Measurements from ENCODE around the gene RAB15. TPM values are rescaled to one million over a fixed set of nuclear protein-coding genes. Genes with fewer than 3 reads are reported as not detected.

The RAB15 gene
- total RNA-seq, 4 donors from 2014 or later = 9.6 to 17.0 (median 15.1) TPM

GRCh38 chr14:64965356-64966000 is 6.7 kb downstream of the RAB15 start:
- Histone ChIP-seq H3K4me1 (peaks cover 33% of the 10 kb centered on the region), H3K27me3 (no peaks in the 10 kb centered on the region), H3K36me3 (no peaks in the 10 kb centered on the region), H3K4me3 (no peak overlapping the region), H3K9me3 (no peaks in the 10 kb centered on the region), H3K27ac (no peak overlapping the region)
- DNase-seq (ENCODE audit: low spot score in 2 of 2) = no peak
- no peak for TF ChIP-seq POLR2A (IDR thresholded peaks at IDR 0.05)
- TF ChIP-seq, protein P1, sequence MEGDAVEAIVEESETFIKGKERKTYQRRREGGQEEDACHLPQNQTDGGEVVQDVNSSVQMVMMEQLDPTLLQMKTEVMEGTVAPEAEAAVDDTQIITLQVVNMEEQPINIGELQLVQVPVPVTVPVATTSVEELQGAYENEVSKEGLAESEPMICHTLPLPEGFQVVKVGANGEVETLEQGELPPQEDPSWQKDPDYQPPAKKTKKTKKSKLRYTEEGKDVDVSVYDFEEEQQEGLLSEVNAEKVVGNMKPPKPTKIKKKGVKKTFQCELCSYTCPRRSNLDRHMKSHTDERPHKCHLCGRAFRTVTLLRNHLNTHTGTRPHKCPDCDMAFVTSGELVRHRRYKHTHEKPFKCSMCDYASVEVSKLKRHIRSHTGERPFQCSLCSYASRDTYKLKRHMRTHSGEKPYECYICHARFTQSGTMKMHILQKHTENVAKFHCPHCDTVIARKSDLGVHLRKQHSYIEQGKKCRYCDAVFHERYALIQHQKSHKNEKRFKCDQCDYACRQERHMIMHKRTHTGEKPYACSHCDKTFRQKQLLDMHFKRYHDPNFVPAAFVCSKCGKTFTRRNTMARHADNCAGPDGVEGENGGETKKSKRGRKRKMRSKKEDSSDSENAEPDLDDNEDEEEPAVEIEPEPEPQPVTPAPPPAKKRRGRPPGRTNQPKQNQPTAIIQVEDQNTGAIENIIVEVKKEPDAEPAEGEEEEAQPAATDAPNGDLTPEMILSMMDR (IDR thresholded peaks at IDR 0.05) = no peak
- 75% methylated on average over 15 of the region's 15 CpGs for WGBS

DNA sequence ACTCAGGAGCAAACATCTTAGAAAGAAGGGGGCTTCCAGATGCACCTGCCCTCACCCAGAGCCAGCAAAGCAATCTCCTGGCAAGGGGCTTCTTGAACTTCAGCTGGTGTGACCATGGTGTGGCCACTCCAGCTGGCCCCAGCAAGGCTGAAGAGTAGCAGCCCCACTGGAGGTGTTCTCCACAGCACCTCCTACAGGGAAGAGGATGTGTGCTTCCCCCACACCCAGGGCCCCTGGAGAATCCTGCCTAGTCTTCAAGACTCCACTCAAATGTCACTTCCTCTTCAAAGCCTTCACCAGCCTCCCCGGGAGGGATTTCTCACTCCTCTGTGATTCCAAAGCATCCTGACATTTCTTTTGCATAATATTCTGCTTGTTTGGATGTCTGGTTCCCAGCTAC is 8.5 kb downstream of the RAB15 start:
- Histone ChIP-seq H3K4me1 (peaks cover 46% of the 10 kb centered on the region), H3K9me3 (no peaks in the 10 kb centered on the region), H3K4me3 (no peak overlapping the region), H3K27me3 (no peaks in the 10 kb centered on the region), H3K36me3 (no peaks in the 10 kb centered on the region), H3K27ac (no peak overlapping the region)
- WGBS = 75% methylated on average over 1 of the region's 1 CpG
- no peak for DNase-seq (ENCODE audit: low spot score in 2 of 2)
- TF ChIP-seq, protein P1 (IDR thresholded peaks at IDR 0.05) = no peak

- Histone ChIP-seq H3K27me3 (no peaks in the 10 kb centered on the region), H3K9me3 (no peaks in the 10 kb centered on the region), H3K4me3 (no peak overlapping the region), H3K27ac (no peak overlapping the region), H3K4me1 (peaks cover 52% of the 10 kb centered on the region), H3K36me3 (no peaks in the 10 kb centered on the region)
- no peak for DNase-seq (ENCODE audit: low spot score in 2 of 2)
- WGBS = 34% methylated on average over 5 of the region's 5 CpGs
- no peak for TF ChIP-seq EP300 (IDR thresholded peaks at IDR 0.05)
- TF ChIP-seq, protein P1 (IDR thresholded peaks at IDR 0.05) = no peak
- TF ChIP-seq POLR2A (IDR thresholded peaks at IDR 0.05) = no peak
- no peak for TF ChIP-seq POLR2AphosphoS5 (IDR thresholded peaks at IDR 0.05)
Observed at GRCh38 chr14:64960762-64961276, 11.3 kb downstream of the RAB15 start.

GRCh38 chr14:64958743-64959142 is 13.4 kb downstream of the RAB15 start:
- Histone ChIP-seq H3K27me3 (no peaks in the 10 kb centered on the region), H3K4me1 (peaks cover 51% of the 10 kb centered on the region), H3K4me3 (no peak overlapping the region), H3K27ac (peak overlapping the region; percentile 10), H3K9me3 (no peaks in the 10 kb centered on the region), H3K36me3 (no peaks in the 10 kb centered on the region)
- TF ChIP-seq POLR2A (IDR thresholded peaks at IDR 0.05) = no peak
- TF ChIP-seq, protein P1 (IDR thresholded peaks at IDR 0.05) = no peak
- no peak for TF ChIP-seq EP300 (IDR thresholded peaks at IDR 0.05)
- TF ChIP-seq POLR2AphosphoS5 (IDR thresholded peaks at IDR 0.05) = no peak
- WGBS = 71% methylated on average over 4 of the region's 5 CpGs
- DNase-seq (ENCODE audit: low spot score in 2 of 2) = no peak

- WGBS = 100% methylated on average over 2 of the region's 2 CpGs
Observed at GRCh38 chr14:64958201-64958600, 13.9 kb downstream of the RAB15 start.

More at GRCh38 chr14:64958201-64958600, 13.9 kb downstream of the RAB15 start:
- TF ChIP-seq POLR2AphosphoS5 (IDR thresholded peaks at IDR 0.05) = no peak
- TF ChIP-seq, protein P1 (IDR thresholded peaks at IDR 0.05) = no peak
- TF ChIP-seq POLR2A (IDR thresholded peaks at IDR 0.05) = no peak
- no peak for TF ChIP-seq EP300 (IDR thresholded peaks at IDR 0.05)
- no peak for DNase-seq (ENCODE audit: low spot score in 2 of 2)
- Histone ChIP-seq H3K9me3 (no peaks in the 10 kb centered on the region), H3K36me3 (no peaks in the 10 kb centered on the region), H3K4me1 (peaks cover 51% of the 10 kb centered on the region), H3K27me3 (no peaks in the 10 kb centered on the region), H3K4me3 (no peak overlapping the region), H3K27ac (peak overlapping the region; percentile 10)

Measured in suprapubic skin (tissue), 4 donors.